NCI-H2029 treated with DMSO at 0.1 percent for 48 hours (cell line): ENCODE measurements around the gene ESRRB.
"Not testable (repeated sequence)": the region's sequence is repeated elsewhere in the genome, so short reads cannot be mapped to it uniquely, and the experiment has no call there.

Source experiments
- DNase-seq: peaks from one replicate; lab custom pipeline; 2025; lab: John Stamatoyannopoulos, UW

The ESRRB gene

GRCh38 chr14:76497550-76498462 lies 121.9 kb downstream of the ESRRB start:
- no peak for DNase-seq

GRCh38 chr14:76498463-76498935 lies 122.6 kb downstream of the ESRRB start:
- DNase-seq, result no peak

GRCh38 chr14:76498976-76499375 lies 123.0 kb downstream of the ESRRB start:
- DNase-seq, result no peak

GRCh38 chr14:76499399-76499798 lies 123.5 kb downstream of the ESRRB start:
- no peak for DNase-seq

- DNase-seq, result no peak
These were observed 124.1 kb downstream of the ESRRB start for GRCh38 chr14:76500011-76500410.

- DNase-seq, result no peak
These were observed 124.5 kb downstream of the ESRRB start for GRCh38 chr14:76500480-76500879.

- DNase-seq, result no peak
These were observed 125.3 kb downstream of the ESRRB start for GRCh38 chr14:76501156-76501720.

- DNase-seq, result no peak
These were observed 126.3 kb downstream of the ESRRB start for GRCh38 chr14:76502219-76502618.

- no peak for DNase-seq
These were observed 126.7 kb downstream of the ESRRB start for GRCh38 chr14:76502638-76503037.

GRCh38 chr14:76509311-76509710 lies 133.4 kb downstream of the ESRRB start:
- DNase-seq, result no peak

- DNase-seq, result no peak
These were observed 134.2 kb downstream of the ESRRB start for GRCh38 chr14:76510181-76510580.

- DNase-seq, result no peak
These were observed 138.5 kb downstream of the ESRRB start for GRCh38 chr14:76514213-76514998.

GRCh38 chr14:76516884-76517283 lies 140.9 kb downstream of the ESRRB start:
- DNase-seq, result no peak

- DNase-seq, result no peak
These were observed 142.4 kb downstream of the ESRRB start for GRCh38 chr14:76518366-76518765.

GRCh38 chr14:76525106-76525821 lies 149.3 kb downstream of the ESRRB start:
- DNase-seq, result no peak

- no peak for DNase-seq
These were observed 155.1 kb downstream of the ESRRB start for GRCh38 chr14:76531085-76531484.

GRCh38 chr14:76531821-76532318 lies 155.9 kb downstream of the ESRRB start:
- DNase-seq, result no peak

- DNase-seq, result not testable (repeated sequence)
These were observed 160.7 kb downstream of the ESRRB start for GRCh38 chr14:76536636-76537035.

- DNase-seq, result no peak
These were observed 162.1 kb downstream of the ESRRB start for GRCh38 chr14:76537906-76538647.

- no peak for DNase-seq
These were observed 162.7 kb downstream of the ESRRB start for GRCh38 chr14:76538648-76539008.

GRCh38 chr14:76539130-76539529 lies 163.2 kb downstream of the ESRRB start:
- no peak for DNase-seq
